ENCODE measurements around the gene FHIT.

- TF ChIP-seq POLR2AphosphoS5 (IDR thresholded peaks at IDR 0.05) (no peak), CTCF (IDR thresholded peaks at IDR 0.05) (no peak), EP300 (IDR thresholded peaks at IDR 0.05) (no peak), POLR2A (IDR thresholded peaks at IDR 0.05) (no peak)
These were observed 1432.3 kb downstream of the FHIT start for GRCh38 chr3:59818919-59819300.
